ENCODE data around the gene BCAS3. TPM values are rescaled to one million over a fixed set of nuclear protein-coding genes. Genes with fewer than 3 reads are reported as not detected.

BCAS3 gene
- total RNA-seq, 4 donors from 2014 or later = 41.0 to 81.4 (median 45.6) TPM

- no peak for DNase-seq (ENCODE audit: low spot score in 2 of 2)
- WGBS = 100% methylated on average over 2 of the region's 2 CpGs
- peaks cover 19% of the 10 kb centered on the region for H3K36me3 ChIP-seq
- TF ChIP-seq POLR2A (IDR thresholded peaks at IDR 0.05) (no peak), POLR2AphosphoS5 (IDR thresholded peaks at IDR 0.05) (no peak), CTCF (IDR thresholded peaks at IDR 0.05) (no peak), EP300 (IDR thresholded peaks at IDR 0.05) (no peak)
- no peaks in the 10 kb centered on the region for H3K27me3 ChIP-seq
- H3K9me3 ChIP-seq = no peaks in the 10 kb centered on the region
- H3K27ac ChIP-seq = no peak overlapping the region
- no peaks in the 10 kb centered on the region for H3K4me1 ChIP-seq
- no peak overlapping the region for H3K4me3 ChIP-seq
These were observed 36.0 kb downstream of the BCAS3 start for GRCh38 chr17:60713608-60714007.

GRCh38 chr17:60716766-60717165, 39.1 kb downstream of the BCAS3 start:
- H3K9me3 ChIP-seq = no peaks in the 10 kb centered on the region
- TF ChIP-seq POLR2A (IDR thresholded peaks at IDR 0.05) (no peak), EP300 (IDR thresholded peaks at IDR 0.05) (no peak), CTCF (IDR thresholded peaks at IDR 0.05) (no peak), POLR2AphosphoS5 (IDR thresholded peaks at IDR 0.05) (no peak)
- no peak for DNase-seq (ENCODE audit: low spot score in 2 of 2)
- H3K4me1 ChIP-seq = peaks cover 2% of the 10 kb centered on the region
- no peaks in the 10 kb centered on the region for H3K36me3 ChIP-seq
- 96% methylated on average over 1 of the region's 1 CpG for WGBS
- H3K27me3 ChIP-seq = no peaks in the 10 kb centered on the region
- H3K4me3 ChIP-seq = no peak overlapping the region
- no peak overlapping the region for H3K27ac ChIP-seq

- Histone ChIP-seq H3K4me1 (peaks cover 2% of the 10 kb centered on the region), H3K9me3 (no peaks in the 10 kb centered on the region), H3K36me3 (no peaks in the 10 kb centered on the region), H3K4me3 (no peak overlapping the region), H3K27ac (no peak overlapping the region), H3K27me3 (no peaks in the 10 kb centered on the region)
- WGBS = 98% methylated on average over 9 of the region's 9 CpGs
- TF ChIP-seq POLR2AphosphoS5 (IDR thresholded peaks at IDR 0.05) (no peak), POLR2A (IDR thresholded peaks at IDR 0.05) (no peak), CTCF (IDR thresholded peaks at IDR 0.05) (no peak)
- DNase-seq (ENCODE audit: low spot score in 2 of 2) = no peak
These were observed 40.2 kb downstream of the BCAS3 start for GRCh38 chr17:60717814-60718213.

GRCh38 chr17:60720763-60721531, 43.3 kb downstream of the BCAS3 start:
- Histone ChIP-seq H3K27me3 (no peaks in the 10 kb centered on the region), H3K36me3 (no peaks in the 10 kb centered on the region), H3K9me3 (no peaks in the 10 kb centered on the region), H3K4me3 (no peak overlapping the region), H3K4me1 (peaks cover 2% of the 10 kb centered on the region), H3K27ac (no peak overlapping the region)
- 37% methylated on average over 5 of the region's 5 CpGs for WGBS
- no peak for DNase-seq (ENCODE audit: low spot score in 2 of 2)
- TF ChIP-seq EP300 (IDR thresholded peaks at IDR 0.05) (no peak), CTCF (IDR thresholded peaks at IDR 0.05) (peak; percentile 71 to 82), POLR2AphosphoS5 (IDR thresholded peaks at IDR 0.05) (no peak), POLR2A (IDR thresholded peaks at IDR 0.05) (no peak)

- H3K4me1 ChIP-seq = peaks cover 2% of the 10 kb centered on the region
- no peak overlapping the region for H3K27ac ChIP-seq
- no peak for TF ChIP-seq POLR2A (IDR thresholded peaks at IDR 0.05)
- no peak for TF ChIP-seq CTCF (IDR thresholded peaks at IDR 0.05)
- TF ChIP-seq POLR2AphosphoS5 (IDR thresholded peaks at IDR 0.05) = no peak
- no peak for TF ChIP-seq EP300 (IDR thresholded peaks at IDR 0.05)
- no peaks in the 10 kb centered on the region for H3K9me3 ChIP-seq
- no peaks in the 10 kb centered on the region for H3K36me3 ChIP-seq
- no peak overlapping the region for H3K4me3 ChIP-seq
- DNase-seq (ENCODE audit: low spot score in 2 of 2) = no peak
- no peaks in the 10 kb centered on the region for H3K27me3 ChIP-seq
These were observed 47.0 kb downstream of the BCAS3 start for GRCh38 chr17:60724647-60725046.
